ENCODE data around the gene PRKCA.

Gene PRKCA

DNA sequence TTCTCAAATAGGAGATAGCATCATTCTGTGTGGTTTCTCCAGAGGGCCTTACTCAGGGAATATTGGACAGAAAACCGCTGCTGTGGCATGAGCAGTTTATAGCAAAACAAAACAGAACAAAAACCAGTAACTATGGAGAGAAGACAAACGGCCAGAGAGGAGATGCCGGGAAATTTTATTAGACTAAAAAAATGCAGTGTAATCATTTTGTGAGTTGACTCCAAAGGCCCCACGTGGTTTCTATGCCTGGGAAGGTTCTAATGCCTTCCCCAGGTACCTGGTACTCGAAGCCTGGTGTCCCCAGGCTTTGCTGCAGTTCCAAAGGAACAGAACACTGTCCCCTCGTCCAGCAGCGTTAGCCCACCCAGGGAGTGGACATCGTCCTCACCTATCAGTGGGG, 519.6 kb downstream of the PRKCA start:
- DNase-seq: no peak

- DNase-seq: no peak
These were observed 524.4 kb downstream of the PRKCA start for GRCh38 chr17:66826856-66827255.

DNA sequence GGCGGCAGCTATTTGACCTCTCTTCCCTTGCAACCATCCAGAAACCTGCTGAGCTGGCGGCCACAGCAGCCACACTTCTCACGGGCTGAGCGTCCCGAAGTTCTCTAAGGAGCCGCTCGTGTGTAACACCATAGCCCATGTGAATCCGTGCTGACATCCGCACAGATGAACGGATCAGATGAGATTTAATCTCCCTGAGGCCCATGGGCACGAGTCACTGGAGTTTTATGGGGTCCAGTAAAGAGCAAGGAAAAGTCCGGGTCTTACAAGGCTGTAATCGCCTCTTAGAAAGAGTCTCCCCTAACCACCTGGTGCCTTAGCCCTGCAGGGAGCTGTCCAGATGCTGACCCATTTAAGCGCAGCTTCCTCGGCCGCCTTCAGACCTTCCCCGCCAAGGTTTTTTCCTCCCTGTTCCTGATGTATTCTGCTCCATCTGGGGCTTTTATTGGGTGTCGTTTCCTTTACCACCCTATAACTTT, 527.0 kb downstream of the PRKCA start:
- DNase-seq: no peak

DNA sequence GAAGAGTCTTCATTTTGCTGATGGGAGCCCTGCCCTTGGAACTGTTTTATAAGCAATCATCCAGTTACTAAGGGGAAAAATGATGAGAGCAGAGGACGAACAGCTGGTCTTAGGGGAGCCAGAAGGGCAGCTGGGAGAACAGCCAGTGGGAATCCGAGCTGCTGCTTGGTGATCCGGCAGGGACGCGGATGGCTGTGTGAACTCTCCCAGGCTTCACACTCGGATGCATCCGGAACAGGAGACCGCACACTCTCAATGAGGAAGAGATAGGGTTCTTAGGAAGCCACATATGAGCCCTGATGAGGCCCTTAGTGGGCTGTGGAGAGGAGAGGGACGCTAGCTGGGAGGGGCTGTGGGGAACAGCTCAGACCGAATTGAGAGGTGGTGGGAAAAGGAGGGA, 527.5 kb downstream of the PRKCA start:
- no peak for DNase-seq

GRCh38 chr17:66830451-66830850, 528.0 kb downstream of the PRKCA start:
- no peak for DNase-seq

DNA sequence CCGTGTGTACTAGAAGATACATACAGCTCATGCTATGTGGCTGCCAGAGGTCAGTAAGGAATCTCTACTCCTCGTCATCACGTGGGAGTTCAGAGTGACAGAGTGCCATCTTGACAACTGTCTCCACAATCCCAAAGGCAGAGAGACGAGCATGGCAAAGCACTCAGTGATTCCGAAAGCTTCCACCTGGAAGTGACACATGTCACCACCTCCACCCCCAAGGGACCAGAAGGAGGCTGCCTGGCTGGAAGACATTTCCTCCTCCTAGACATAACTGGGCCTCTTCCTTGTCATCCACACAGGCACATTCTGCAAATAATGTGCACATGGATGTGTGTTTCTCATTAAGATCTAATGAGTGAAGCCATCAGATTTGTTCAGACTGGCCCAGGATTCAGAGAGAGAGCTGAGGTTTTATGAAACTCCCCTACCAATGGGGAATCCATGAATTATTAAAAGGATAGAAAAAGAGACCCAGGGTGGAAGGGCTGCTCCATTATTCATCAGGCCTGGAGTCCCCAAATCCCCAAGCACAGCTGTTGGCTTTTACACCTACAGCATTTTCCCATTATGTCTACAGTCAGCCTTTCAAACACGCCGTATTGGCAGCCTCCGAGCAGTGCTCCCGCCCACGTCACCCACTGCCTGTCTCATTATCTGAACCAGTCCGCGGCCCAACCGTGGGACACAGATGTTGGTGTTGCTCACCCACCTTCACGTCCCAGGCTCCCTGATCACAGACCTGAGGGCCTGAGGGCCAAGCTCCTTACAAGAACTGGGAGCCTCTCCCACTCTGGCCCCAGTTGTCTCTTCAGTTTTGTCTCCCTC, 529.2 kb downstream of the PRKCA start:
- DNase-seq: no peak

DNA sequence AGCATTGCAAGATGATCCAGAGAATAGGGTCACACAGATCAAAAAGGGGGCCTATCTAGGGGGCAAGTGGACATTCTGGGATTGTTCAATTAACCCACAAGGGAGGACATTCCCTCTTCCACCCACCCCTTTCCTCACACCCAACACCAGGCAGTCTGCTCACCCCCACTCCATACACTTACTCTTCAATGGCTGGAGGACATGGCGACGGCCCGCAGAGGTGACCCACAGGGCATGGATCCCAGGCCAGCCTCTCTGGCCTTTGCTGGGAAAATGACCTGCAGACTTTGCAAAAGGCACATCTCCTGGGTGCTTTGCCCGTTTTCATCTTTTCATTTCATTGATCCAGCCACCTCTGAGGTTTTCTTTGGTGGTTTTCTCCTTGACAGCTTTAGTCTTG, 530.8 kb downstream of the PRKCA start:
- DNase-seq: no peak

GRCh38 chr17:66834426-66834918, 532.1 kb downstream of the PRKCA start:
- DNase-seq: no peak

DNA sequence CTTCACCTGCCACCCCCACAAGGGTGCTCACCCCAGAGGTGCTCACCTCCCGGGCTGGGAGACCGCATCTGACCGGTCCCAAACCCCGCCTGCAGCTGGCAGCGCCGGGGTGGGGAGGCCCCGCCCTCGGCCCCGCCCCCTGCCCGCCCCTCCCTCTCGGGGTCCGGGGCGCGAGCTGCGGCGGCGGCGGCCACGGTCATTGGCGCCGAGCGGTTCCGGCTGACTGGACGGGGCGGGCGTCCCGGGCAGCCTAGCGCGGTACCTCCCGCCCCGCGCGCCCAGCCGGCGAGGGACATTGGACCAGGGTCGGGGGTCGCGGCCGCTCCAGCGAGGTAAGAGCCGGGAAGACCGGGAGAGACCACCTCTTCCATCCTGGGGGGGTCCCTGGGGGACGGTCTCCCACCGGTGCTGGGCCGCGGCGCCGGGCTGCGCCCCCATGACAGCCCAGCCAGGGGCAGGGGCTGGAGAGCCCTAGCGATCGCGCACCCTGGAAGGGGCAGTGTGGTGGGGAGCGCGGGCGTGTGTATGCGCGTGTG, 532.6 kb downstream of the PRKCA start, which contains the start of gene CACNG5:
Gene CACNG5, plus strand, starts transcription at position 199 of the 536 bp plus-strand sequence. CDS start 42,216 bp downstream, outside the sequence.
- DNase-seq: no peak

DNA sequence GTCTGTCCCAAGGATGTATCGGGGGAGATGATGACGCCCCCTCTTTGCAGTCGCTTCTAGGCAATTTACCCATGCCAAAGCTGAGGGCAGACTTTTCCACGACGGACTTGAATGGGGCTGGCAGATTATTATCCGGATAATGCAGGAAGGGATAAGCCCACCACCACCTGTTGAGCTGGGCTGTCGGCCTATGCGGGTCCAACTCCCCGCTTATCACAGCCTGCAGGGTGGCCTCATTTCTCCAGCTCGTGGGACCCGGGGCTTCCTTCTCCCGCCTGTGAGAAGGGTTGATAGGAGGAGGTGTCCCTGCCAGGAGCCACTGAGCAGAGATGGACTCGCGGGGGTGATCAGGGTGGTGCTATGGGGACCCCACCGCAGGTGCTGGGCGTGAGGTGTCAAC, 533.1 kb downstream of the PRKCA start:
- no peak for DNase-seq

DNA sequence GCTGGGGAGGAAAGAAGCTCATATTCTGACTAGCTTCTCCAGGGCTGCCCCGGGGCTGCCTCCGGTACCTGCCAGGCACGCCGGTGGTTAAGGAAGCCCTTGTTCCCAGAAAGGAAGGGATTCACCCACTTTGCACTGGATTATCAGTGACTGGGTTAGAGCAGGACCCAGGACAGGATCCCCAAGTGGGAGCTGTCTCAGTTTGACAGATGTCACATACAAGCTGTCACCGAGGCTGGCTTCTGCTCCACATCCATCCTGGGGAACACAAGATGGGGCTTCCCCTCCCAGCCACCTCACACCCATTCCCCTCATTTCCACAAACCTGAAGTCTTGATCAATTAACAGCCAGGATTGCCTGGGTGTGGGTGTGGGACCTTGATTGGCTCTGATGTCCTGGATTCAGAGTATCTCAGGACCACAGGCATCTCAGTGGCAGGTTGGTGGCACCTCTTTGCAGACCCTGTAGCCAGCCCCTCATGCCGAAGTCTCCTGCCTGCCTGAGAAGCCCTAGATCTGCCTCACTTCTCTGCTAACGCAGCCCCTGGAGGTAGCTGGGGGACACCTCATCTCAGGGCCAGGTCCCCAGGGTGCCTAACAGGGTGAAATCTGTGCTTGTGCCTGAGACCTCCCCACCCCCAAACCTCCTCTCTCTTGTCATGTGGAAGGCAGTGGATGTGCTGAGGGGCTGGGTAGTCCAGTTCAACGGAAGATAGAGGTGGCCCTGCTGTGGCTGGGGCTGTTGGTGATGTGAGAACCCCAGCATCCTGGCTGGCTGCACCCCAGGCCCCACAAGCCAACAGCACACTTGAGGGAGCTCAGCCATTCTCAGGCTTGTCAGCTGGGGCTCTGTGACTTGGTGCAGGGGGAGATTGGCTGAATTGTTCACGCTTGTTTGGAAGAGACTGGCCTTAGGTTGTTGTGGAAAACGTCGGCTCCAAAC, 533.9 kb downstream of the PRKCA start:
- DNase-seq: no peak

DNA sequence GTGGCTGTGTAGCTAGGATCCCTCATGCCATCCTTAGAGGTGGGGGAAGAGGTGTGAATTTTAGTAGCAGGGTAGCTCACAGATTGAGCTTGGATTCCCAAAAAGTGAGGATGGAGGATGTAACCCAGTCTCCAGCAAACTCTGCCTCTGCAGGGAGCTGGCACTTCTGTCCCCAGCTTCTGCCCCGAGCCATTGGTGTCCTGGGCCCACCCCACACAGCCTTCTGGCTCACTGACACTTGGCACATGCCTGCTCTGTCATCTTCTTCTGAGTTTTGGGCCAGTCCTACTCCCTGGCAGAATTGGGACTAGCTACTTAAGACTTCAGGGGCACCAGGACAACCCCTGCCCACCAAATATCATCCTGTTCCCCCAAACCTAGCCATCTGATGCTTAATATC, 534.8 kb downstream of the PRKCA start:
- no peak for DNase-seq

DNA sequence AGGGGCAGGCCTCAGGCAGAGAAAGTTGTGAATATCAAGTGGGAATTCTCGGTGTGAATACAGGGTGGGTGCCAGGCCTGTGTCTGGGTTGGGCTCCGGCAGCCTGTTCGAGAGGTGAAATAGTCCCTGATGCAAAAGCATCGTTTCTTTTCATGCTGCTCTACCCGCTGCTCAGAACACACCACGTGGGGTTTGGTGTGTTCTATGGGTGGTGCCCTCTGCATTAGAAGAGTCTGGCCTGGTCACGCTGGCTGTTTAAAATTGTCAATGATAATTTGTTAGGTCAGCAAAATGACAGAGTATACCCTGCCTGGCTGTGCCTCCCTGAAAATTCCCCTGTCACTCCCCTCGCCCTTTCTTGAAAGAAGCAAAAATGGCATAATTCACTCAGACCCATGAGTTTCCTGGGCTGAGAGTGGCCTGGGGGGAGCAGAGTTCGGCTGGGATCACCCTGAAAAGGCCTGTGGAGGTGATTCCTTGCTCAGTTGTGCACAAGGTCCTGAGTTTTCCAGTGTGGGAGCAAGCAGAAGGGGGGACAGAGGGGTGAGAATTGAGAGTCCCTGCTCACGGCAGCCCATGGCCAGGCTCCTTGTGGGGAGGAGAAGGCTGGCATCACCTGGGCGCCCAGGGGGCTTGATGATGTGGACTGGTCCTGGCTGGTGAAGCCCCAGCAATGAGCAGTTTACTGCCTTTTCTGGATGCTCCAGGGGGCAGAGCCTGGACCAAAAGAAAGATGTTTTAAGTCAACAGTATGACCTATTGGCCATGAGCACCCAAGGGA, 535.7 kb downstream of the PRKCA start:
- DNase-seq: no peak

DNA sequence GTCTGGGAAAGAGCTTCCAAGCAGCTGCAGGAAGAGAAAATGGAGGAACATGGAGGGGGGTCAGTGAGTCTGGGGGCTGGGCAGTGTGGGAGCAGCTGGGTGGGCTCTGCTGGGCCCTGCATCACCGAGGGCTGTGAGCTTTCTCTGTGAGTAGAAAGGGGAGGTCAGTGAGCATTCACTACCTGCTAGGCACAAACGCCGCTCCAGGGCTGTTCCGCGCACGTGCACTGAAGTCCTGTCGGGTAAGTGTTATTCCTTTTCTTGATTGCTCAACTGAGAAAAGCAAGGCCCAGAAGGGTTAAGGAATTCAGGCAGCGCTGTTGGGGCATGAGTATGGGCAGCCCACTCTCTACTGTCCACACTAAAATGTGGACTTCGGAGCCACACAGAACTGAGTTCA, 537.2 kb downstream of the PRKCA start:
- no peak for DNase-seq

- DNase-seq: no peak
These were observed 537.6 kb downstream of the PRKCA start for GRCh38 chr17:66840061-66840460.

DNA sequence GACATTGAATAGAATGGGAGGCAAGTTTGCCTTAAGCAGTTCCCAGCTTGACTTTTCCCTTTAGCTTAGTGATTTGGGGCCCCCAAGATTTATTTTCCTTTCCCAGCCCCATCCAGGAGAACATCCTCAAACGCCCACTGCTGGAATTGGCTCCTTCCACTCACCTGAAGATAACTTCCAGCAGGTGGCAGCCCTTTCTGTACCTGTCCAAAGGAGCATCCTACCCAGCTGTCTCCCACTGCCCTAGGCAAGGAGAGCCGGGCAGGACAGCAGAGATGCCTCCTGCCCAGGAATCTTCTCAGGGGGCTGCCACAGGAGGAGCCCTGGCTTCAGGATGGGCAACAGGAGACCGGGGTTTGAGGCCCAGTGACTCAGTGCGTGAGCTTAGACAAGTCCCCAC, 538.9 kb downstream of the PRKCA start:
- no peak for DNase-seq

GRCh38 chr17:66841744-66842143, 539.3 kb downstream of the PRKCA start:
- DNase-seq: no peak

DNA sequence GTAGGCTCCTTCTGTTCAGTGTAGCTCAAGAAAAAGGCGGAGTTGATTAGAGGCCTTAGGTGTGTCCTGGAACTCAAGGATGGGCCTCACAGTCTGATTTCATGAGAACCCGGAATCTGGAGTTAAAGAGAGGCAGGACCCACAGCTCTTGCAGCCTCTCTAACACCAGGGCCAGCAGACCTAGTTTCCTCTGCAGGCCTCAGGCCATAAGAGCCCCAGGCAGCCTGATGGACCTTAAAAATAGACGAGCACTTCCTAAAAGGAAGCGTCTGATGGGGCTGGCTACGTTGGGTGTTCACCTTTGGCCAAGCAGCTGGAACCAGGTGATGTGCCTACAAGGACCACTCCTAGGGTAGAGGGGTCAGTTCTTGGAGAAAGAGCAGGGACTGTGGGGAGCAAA, 540.1 kb downstream of the PRKCA start:
- no peak for DNase-seq

DNA sequence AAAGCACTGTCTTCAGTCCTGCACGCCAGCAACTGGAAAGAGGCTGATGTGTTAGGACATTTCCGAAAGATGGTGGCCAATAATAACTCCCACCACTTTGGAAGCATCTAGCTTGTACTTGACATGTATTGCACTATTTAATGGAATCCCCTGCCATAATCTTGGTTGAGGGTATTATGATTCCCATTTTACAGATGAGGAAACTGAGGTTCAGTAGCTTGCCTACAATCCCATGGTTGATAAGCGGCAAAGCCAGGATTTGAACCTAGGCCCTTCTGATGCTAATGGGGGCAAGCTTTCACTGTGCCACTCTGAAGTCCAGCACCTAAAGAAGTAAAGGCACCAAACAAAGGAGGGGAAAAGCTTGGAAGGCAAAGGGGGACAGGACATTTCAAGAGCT, 540.5 kb downstream of the PRKCA start:
- DNase-seq: no peak

GRCh38 chr17:66843627-66844026, 541.2 kb downstream of the PRKCA start:
- DNase-seq: no peak

- DNase-seq: no peak
These were observed 545.3 kb downstream of the PRKCA start for GRCh38 chr17:66847704-66848103.

DNA sequence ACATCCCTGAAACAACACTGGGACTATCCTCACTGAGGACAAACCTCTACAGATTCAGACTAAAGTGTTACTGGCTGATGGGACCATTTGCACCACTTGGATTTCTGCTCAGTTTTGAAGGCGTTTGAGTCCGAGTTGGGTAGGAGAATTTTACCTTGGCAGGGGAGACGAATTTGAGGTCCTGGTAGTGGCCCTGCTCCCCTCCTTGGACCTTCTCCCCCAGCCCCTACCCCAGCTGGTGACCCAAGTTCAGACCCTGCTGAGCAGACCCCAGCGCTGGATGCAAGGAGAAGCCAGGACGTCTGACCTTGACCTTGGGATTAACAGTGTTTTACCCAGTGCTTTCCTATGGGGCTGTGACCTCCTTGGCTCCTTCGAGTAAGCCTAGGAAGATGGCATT, 546.1 kb downstream of the PRKCA start:
- no peak for DNase-seq

Measured in T-helper 1 cell (primary cell).